GM21526 (cell line): ENCODE measurements around the gene NTF4.
"Not testable (repeated sequence)": the region's sequence is repeated elsewhere in the genome, so short reads cannot be mapped to it uniquely, and the experiment has no call there.

Experiments
- ATAC-seq: cut with Tn5 transposase; IDR thresholded peaks from one replicate; pipeline ENCODE4 v1.9.1; 2021; ENCODE audit warnings: moderate library complexity; ENCODE audit not compliant: unreplicated experiment, low FRiP score

The NTF4 gene

DNA sequence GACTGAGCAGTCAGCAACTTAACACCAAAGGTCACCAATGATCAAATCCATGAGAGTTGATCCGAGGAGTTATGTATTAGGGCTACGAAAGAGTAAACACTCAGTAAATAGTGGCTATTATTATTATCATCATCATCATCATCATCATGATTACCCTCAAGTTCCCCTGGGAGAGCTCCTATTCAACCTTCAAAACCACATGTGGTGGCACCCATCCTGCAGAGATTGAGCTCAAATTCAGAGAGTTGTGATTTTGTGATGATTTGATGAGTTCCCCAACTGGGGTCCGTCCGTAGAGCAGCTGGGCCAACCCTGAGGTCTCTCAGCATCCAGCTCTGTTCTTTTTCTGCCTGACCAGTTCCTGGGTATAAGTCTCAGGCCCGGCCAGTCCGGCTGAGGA lies 39.5 kb downstream of the NTF4 start:
- not testable (repeated sequence) for ATAC-seq

DNA sequence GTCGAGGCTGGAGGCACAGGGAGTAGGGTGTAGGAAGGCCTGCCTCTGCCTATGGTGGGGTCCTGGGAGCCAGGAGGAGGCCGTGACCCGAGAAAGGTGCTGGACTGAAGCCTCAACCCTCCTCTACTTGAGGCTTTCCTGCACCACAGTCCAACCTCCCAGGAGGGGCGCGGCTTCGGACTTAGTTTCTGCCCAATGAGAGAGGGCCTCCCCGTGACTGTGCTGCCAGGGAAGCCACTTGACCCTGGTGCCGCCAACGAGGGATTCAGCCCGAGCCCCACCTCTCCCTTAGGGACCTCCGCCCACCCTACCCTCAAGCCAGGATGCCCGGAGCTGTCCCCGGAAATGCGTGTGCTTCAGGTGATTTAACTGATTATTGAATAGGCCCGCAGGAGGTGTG lies 40.4 kb downstream of the NTF4 start, which contains the start of gene CGB3:
TSS of gene CGB3 (minus strand) at position 101 of the 400 bp plus-strand sequence. CDS start 362 bp downstream, outside the sequence.
- ATAC-seq: not testable (repeated sequence)

DNA sequence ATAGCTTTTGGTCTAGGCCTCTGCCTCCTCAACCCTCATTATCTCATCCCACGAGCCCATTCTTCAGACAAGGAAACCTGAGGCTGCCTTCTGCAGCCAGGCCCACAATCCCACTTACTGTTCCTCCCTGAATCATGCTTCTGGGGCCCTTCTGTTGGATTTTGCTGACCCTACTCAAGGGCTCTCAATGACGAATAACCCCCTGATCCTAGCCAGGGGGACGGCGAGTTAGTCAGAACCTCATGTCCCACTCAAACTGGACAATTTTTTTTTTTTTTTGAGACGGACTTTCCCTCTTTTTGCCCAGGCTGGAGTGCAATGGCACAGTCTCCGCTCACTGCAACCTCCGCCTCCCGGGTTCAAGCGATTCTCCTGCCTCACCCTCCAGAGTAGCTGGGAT lies 42.5 kb downstream of the NTF4 start:
- no peak for ATAC-seq

DNA sequence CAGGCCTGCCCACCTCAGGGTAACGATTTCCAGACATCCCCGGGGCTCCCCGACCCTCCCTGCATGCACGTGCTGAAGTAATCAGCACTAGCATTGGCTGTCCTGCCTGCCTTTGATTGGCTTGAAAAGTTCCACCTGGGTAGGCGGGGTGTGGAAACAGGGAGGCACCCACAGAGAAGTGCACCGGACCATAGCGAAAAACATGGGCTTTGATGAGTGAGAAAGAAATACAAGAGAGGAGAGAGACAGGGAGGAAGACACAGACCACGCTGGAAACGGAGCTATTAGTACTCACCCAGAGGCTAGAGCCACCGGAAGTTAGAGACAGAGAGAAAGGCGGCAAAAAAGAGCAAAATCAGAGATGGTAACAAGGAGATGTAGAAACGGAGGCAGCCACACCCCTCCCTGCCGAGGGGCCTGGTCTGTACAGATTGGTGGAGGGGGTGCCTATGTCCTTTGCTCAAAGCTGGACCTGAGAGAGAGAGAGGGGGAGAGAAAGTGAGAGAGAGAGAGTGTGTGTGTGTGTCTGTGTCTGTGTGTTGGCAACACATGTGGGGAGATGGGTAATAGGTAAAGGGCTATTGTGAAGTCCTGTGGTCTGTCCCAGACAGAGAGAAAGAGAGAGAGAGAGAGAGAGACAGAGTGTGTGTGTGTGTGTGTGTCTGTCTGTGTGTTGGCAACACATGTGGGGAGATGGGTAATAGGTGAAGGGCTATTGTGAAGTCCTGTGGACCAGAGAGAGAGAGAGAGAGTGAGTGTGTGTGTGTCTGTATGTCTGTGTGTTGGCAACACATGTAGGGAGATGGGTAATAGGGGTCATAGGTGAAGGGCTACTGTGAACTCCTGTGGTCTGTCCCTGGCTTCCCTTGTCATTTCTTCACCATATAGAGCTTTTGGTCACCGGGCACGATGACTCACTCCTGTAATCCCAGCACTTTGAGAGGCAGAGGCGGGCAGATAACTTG lies 43.4 kb downstream of the NTF4 start:
- no peak for ATAC-seq

DNA sequence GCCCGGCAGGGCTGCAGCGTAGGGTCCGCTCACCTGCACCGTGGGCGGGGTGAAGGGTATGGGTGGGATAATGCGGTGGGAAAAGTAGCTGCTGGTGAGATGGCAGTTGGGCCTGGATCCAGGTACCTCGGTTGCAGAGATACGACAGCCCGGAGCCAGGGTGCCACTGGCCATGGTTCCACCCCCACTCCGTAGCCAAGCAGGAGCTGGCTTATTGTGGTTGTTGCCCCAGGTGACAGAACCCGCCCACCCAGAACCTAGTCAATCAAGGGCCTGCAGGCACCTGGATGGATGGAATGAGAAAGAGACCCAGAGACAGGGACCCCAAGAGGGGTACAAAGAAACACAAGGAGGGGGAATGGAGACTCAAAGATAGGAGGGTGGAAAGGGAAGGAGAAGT lies 44.3 kb downstream of the NTF4 start:
- ATAC-seq: no peak

DNA sequence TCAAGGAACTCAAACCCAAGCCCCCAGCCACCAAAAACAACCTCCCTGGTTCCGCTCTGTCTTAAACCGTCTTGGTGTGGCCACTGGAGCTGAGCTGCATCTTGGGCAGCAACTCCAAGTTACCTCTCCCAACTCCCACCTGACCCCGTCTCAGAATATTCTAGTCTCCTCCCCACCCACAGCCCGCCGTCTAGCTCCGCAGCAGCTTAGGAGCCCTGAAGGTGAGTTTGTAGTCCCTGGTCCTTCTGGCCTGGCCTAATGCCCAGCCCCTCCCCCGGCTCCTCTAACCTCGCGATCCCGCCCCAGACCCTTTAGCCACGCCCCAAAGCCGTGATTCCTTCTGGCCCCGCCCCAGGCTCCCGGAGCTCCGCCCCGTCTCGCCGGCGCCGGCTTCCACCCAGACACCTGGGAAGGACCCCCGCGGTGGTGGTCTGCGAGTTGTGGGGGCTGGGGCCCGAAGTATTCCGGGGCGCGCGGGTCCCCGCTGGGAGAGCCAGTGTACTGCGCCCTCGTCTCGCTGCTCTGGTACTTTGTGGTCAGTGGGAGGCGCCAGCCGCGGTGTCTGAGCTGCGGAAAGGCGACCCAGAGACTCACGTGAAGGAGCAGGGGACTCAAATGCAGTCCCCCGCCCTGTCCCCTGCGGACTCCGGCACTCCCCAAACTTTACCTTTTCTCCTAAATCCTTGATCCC lies 45.2 kb downstream of the NTF4 start:
- no peak for ATAC-seq

DNA sequence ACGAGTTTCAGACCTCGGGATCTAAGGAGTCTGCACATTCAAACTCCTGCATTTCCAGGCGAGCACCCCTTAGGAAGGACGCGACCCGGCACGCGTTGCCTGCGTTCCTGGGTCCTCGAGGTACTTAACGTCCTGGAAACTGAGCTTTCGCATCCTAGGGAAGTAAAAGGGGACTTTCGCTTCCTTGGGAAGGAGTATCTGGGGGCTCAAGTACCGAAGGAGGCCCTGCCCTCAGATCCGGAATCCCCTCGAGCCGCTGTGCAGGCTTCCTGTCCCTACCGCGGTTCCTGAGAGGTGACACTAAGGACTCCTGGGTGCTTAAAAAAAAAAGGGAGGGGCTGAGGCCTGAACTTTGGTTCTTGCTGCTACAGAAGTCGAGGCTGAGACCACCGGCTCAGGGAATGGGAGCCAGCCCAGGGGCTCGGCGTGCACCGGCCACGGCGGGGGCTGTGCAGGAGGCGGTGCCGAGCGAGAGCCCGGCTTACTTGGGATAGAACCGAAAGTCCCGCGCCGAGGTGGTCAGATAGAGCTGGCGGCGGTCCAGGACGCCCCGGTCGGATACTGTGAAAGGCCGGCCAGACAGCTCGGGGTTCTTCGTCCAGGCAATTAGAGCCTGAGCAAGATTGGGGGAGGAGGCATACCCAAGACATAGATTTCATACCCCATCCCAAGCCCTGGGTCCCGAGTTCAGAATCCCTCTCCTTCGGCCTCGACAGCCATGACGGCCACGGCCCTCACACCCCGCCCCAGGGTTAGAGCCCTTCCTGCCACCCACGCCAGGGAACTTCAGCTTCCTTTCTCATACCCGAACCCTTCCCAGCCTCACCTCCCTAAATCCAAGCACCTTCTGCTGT lies 46.0 kb downstream of the NTF4 start:
- ATAC-seq: not testable (repeated sequence)

DNA sequence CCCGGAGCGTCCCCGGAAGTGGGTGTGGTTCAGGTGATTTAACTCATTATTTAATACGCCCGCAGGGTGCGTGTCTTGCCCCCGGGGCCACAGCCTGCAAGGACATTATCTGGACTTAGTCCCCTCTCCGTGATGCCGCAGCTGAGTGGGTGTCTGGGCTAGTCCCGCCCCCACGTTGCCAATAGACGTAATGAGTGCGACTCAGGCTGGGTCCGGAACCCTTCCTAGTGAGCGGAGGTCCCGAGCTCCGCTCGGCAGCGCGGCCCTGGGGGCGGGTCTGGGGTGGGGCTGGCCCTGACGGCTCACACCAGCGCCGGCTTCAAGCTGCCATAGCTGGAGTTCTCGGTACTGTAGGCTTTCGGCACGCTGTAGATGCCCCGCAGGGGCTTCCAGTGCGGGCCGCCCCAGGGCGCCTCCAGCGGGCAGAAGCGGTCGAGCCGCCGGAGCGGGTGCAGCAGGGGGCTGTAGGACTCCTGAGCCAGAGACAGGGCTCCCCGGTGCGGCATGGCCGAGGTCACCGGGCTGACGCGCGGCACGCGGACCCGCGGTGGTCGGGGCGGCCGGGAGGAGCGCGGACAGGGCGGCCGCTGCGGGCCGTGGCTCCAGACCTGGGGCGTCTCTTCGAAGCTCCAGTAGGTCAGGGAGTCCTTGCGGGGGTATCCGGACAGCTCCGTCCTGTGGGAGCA lies 46.8 kb downstream of the NTF4 start:
- ATAC-seq: no peak

DNA sequence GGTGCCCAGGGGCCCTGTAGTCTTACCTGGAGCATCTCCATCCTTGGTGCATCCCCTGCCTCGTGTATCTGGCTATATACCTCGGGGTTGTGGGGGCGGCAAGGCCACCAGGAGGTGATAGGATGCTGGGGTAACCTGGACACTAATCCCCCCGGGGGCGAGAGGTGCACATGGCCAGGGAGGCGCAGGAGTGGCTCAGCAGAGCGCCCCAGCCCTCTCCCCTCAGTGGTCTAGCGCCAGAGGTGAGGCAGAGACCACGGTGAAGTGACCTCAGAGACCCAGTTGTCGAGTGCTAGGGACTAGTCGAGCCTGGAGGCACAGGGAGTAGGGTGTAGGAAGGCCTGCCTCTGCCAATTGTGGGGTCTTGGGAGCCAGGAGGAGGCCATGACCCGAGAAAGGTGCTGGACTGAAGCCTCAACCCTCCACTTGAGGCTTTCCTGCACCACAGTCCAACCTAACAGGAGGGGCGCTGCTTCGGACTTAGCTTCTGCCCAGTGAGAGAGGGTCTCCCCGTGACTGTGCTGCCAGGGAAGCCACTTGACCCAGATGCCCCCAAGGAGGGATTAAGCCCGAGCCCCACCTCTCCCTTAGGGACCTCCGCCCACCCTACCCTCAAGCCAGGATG lies 47.5 kb downstream of the NTF4 start, which contains the start of gene LHB:
TSS of gene LHB (minus strand) at position 51 of the 625 bp plus-strand sequence. CDS start at position 41, 10 bp downstream.
- ATAC-seq: no peak

DNA sequence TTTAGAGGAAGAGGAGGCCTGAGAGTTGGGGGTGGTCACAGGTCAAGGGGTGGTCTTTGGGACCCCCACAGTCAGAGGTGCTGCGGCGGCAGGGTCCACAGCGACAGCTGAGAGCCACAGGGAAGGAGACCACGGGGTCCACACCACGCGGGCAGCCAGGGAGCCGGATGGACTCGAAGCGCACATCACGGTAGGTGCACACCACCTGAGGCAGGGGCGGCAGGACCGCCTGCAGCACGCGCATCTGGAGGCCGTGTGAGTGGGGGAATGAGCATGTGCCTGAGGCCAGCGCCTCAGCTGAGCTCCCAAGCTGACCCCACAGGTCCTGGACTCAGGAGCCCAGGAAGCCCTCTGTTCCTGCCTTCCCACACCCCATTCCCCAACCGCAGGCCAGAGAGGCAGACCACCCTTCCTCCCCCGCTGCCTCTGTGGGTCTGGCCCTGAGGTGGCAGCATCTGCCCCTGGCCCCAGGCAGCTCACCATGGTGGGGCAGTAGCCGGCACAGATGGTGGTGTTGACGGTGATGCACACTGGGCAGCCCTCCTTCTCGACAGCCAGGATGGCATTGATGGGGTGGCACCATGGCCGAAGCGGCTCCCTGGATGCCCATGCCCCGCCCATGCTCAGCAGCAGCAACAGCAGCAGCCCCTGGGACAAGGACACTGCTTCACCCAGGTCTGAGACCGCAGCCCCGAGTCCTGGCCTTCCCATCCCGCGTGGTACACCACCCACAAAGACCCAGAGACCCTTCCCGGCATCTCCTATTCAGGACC lies 48.4 kb downstream of the NTF4 start:
- no peak for ATAC-seq

DNA sequence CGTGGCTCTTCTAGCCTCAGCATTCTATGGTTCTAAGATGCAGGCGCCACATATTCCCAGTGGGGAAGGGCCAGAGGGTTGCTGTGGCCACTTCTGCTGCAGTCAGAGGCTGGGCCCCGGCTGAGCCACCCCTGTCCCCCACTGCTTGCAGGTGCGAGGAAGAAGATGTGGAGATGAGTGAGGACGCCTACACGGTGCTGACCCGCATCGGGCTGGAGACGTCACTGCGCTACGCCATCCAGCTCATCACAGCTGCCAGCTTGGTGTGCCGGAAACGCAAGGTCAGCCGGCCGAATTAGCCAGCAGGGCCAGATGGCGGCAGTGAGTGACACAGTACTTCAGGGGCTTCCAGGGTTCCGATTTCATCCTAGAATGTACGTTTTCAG lies 49.8 kb downstream of the NTF4 start:
- no peak for ATAC-seq

DNA sequence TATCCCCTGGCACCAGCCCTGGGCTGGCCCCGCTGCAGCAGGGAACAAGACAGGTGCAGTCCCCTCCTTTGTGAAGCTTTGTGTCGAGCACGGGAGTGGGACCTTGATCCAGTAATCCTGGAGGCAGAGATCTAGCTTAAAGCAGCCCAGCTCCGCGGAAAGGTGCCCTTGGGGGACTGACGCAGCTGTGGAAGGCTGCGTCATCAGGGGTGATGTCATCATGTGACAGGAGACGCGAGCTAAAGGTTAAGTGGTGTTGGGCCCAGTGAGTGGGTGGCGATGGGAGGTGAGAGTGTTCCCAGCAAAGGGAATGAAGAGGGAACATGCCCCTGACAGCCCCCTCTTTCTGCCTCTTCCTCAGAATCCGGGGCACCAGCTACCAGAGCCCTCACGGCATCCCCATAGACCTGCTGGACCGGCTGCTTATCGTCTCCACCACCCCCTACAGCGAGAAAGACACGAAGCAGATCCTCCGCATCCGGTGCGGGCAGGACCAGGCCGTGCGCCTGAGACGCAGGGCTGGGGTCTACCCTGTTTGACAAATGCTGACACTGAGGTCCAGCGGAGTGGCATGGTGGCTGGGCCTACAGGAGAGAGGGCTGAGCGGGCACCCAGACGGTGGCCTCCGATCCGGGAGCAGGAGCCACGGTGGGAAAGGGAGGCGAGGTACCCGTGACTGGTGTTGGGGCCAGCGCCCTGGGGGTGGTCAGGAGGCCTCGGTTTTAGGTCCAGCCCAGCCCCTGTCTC lies 50.3 kb downstream of the NTF4 start:
- ATAC-seq: no peak

DNA sequence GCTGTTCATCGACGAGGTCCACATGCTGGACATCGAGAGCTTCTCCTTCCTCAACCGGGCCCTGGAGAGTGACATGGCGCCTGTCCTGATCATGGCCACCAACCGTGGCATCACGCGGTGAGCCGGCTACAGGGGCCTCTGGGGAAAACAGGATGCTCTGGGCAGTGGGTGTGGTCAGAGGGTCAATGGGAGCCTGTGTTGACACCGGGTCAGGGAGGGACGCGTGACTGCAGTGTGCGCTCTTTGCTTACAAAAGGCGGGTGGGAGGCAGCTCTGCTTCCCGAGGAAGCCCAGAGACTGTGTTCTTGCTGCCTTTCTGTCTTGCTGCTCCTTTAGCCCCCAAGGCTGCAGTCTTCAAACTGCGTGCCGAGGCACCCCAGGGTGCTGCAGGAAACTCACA lies 53.4 kb downstream of the NTF4 start:
- ATAC-seq: no peak
